HG02938 (cell line): ENCODE measurements around the gene TASP1.
"Not testable (repeated sequence)": the region's sequence is repeated elsewhere in the genome, so short reads cannot be mapped to it uniquely, and the experiment has no call there.

Experiments
- ATAC-seq: cut with Tn5 transposase; IDR thresholded peaks from one replicate; pipeline ENCODE4 v1.9.1; 2021; ENCODE audit warnings: mild to moderate bottlenecking, moderate library complexity; ENCODE audit not compliant: unreplicated experiment

The TASP1 gene, protein sequence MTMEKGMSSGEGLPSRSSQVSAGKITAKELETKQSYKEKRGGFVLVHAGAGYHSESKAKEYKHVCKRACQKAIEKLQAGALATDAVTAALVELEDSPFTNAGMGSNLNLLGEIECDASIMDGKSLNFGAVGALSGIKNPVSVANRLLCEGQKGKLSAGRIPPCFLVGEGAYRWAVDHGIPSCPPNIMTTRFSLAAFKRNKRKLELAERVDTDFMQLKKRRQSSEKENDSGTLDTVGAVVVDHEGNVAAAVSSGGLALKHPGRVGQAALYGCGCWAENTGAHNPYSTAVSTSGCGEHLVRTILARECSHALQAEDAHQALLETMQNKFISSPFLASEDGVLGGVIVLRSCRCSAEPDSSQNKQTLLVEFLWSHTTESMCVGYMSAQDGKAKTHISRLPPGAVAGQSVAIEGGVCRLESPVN

DNA sequence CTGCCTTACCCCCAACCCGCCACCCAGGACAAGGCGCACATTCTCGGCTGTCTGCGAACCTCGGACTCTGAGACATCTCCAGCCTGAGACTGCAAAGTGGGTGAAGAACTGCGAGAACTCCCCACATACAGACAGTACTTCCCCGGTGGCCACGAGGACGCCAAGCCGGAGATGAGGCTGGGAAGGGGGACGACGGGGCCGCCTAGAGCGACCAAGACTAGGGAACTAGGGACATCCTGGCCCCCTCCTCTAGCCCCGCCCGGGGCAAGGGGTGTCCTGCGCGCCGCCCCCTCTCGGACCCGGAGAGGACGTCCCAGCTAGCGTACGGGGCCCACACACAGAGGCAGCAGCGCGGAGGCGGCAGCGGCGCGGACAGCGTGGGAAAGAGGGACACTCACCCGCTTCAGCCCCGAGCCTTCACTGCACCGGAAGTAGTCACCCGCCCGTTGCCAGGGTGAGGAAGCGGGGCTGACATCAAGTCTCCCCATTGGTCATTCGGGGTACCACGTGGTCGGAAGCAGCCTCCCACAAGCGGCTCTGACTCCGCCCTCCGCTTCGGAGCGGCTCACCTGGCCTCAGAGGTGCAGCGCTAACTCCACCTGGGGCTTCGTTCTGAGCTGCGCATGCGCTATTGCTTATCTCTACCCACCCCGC lies at the start of gene TASP1:
TSS of gene TASP1 (minus strand) at position 437 of the 654 bp plus-strand sequence. CDS start 8,854 bp downstream, outside the sequence.
- ATAC-seq = peak; percentile 100

DNA sequence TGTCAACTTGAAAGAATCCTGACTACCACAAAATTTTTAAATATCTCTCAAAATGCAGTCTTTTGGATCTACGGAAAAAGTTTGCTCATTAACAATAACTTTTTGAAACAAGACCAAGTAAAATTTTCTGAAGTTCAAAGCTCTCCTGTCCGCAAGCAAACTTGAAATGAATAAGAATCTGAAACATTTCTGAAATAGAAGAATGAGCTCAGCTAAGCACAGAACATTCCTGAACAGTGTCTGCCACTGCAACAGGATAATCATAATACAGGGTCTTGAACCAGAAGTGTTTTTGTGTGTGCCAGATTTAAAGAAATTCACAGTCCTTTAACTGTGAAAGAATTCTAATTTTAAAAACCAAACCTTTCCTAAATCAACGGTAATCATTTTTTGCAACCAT lies 49.1 kb upstream of the TASP1 start:
- no peak for ATAC-seq

DNA sequence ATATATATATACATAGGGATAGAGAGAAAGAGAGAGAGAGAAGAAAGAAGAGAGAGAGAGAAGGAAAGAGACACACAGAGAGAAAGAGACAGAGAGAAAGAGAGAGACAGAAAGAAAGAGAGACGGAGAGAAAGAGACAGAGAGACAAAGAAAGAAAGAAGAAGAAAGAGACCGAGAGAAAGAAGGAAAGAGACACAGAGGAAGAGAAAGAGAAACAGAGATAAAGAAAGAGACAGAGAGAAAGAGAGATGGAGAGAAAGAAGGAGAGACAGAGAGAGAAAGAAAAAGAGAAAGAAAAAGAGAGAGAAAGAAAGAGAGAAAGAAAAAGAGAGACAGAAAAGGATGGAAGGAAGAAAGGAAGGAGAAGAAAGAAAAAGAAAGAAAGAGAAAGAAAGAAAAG lies 46.9 kb upstream of the TASP1 start:
- no peak for ATAC-seq

DNA sequence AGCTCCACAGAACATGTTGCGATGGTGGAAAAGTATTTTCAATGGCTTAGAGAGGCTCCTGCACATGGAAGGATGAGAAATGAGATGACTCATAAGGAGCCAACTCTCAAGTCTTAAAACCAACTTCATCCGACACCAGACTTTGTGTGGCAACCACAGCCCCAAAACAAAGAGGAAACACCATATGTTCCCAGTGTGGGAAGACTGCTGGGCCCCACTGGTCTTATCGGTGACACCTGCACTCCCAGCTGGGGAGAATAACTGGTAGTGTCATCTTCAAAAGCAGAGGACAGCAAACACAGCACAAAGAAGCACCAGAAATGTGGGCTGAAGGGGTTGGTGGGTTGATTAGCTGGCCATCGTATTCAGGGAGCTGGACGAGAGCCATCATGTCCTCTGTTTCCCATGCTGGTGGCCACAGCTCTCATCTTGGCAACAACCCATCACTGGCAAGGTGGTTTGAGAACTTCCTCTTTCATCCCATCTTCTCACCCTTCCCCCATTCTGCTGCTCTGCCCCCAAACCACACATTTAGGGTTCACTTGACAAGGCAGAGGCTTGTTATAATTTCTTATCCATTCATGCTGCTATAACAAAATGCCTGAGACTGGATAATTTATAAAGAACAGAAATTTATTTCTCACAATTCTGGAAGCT lies 46.0 kb upstream of the TASP1 start:
- peak; percentile 55 for ATAC-seq

DNA sequence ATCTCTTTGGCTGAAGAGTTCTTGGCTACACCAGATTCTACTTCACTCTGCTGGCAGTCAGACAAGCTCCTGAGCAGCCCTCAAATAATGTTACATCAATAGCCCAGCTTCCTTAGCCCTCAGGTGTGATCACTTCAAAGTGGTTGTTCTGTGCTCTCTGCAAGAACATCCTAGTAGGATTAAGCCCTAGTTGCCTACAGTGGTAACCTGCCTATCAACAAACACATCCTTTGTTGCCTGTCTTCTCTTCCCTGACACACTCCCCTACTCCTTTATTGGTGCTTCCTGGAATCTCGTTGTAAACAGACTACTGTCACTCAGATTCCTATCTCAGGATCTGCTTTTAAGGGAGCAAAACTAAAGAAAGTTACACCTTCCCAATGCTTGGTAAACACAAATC lies 45.1 kb upstream of the TASP1 start:
- ATAC-seq = no peak

DNA sequence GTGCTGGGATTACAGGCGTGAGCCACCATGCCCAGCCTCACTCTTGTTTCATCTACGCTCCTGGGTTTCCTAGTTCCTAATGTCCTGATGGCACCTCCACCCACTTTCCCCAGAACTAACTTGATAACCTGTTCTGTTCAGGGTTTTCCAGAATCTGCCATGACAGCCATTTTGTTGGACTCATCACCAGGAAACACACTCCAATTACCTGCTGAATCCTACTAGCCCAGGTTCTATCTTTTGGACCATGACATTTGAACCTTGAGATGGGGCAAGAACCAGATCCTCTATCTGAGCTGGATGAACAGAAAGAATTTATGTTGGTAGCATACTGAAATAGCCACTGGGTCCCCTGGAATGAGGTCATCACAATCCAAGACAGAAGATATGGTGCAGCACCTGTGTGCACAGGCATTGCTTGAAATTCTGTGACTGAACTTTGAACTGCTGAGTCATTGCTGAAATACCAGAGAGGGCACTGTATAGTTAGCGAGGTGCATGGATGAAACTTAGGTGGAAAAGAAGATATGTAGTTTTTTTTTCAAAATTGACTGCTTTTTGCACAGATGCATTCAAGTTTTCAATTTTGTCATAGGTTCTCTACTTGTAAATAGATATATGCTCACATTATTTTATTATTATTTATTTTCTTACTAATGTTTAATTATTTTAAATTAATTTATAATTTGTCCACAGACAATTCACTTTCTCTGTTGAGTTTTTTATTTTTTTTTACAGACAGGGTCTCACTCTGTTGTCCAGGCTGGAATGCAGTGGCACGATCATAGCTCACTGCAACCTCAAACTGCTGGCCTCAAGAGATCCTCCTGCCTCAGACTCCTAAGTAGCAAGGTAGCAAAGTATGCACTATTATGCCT lies 42.8 kb upstream of the TASP1 start:
- ATAC-seq = peak; percentile 88

DNA sequence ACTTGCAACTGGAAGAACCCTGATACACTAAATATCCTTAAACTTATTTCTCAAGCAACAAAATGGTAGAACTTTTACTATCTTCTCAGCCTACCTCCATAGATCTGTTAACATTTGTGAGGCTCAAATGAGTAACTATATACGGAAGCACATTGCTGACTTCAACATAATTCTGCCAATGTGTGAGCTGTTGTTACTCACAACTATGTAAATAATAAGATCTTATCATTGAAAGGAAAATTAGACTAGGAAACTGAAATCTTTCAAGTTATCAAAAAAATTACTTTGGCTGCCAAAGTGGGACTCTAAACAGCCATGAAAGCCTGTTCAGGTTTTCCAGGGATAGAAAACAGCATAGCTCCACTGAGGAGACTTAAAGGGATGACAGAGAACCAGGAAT lies 40.2 kb upstream of the TASP1 start:
- no peak for ATAC-seq

DNA sequence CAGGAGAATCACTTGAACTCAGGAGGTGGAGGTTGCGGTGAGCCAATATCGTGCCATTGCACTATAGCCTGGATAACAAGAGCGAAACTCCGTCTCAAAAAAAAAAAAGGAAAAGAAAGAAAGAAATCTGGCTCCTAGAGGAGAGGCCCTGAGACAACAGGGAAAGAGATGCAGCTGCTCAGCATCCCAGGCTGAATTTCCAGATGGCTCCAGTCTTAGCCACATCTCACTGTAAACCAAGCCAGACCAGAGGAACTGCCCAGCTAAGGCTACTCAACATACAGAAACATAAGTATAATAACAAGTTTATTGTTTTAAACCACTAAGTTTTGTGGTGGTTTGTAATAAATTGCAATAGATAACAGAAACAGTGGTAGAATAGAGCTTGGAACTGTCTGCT lies 38.5 kb upstream of the TASP1 start:
- no peak for ATAC-seq

DNA sequence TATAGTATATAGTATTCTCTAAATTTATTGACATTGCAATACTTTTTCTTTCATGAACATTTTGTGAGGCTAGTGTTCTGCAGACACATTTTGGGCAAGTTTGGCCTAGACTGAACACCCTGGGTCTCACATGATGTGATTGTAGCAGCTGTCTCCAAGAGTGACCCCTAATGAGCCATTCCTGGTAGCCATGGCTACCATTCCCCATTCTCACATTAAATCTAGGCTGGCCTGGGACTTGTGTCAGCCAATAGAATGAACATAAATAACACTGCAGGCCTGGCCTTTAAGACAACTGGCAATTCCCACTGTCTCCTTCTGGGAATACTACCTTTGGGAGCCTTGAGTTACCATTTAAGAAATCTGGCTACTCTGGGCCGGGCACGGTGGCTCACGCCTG lies 38.0 kb upstream of the TASP1 start:
- ATAC-seq = no peak

DNA sequence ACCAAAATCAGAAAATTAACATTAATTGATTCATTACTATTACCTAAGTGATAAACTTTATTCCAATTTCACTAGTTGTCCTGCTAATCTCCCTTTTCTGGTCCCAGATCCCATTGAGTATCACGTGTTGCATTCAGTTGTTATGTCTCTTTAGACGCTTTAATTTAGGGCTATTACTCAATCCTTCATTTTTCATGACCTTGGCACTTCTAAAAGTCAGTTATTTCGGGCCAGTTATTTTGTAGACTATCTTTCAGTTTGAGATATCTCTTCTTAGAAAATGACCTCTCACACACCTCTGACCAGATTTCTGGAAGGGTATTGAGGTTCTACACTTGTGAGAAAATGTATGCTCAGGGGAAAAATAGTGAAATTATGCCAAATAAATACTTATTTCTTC lies 34.0 kb upstream of the TASP1 start:
- ATAC-seq = no peak

DNA sequence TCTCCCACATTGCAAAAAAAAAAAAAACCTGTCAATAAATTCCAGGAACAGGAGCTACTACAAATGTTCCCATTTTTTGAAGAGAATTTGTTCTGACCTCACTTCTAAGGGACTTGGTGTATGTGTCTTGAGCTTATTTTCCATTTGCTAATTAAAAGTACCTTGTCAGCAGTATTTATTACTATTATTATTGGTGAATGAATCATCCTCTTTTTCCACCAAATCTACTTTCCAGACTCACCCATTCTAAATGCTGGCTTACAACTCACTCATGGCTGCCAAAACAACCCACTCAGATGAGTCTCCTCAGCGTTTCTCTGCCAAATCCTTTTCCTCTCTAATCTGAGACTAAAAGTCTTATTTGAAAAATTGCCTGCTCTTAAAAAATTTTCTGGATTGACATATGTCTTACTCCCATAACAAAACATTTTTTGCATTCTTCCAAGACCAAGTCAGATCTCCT lies 33.2 kb upstream of the TASP1 start:
- ATAC-seq = no peak

DNA sequence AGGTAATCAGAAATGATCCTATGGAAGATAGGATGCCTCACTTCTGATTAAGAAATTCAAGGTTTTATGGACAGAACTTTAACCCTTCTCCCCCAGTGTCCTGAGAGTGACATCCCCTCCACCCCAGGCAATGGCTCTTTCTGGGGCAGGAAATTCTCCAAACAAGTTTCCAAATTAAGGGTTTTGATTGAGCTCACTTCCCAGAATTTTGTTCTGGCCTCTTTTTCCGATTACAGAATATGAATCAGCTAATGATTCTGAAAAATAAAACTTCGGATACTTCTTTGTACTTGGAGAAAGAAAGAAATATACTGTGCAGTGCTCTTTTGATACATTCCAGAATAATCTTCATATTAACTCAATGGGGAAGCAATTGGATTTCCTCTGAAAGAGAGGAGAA lies 32.8 kb upstream of the TASP1 start:
- no peak for ATAC-seq

DNA sequence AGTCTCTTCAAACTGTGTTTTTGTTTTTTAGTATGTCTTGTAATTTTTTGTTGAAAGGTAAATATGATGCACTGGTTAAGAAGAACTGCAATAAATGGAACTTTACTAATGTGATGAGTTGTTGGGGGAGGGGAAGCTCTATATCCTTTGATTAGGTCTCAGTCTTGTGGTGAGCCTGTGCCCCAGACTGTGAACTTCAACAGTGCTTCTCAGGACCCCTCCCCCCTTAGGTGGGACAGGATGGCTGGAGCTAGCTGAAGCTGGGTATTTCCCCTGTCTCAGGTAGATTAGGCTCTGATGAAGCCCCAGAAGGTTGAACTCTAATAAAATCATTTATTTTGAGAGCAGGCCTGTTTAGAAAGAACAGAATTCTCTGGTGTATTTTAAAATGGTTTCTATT lies 31.4 kb upstream of the TASP1 start:
- ATAC-seq = no peak

DNA sequence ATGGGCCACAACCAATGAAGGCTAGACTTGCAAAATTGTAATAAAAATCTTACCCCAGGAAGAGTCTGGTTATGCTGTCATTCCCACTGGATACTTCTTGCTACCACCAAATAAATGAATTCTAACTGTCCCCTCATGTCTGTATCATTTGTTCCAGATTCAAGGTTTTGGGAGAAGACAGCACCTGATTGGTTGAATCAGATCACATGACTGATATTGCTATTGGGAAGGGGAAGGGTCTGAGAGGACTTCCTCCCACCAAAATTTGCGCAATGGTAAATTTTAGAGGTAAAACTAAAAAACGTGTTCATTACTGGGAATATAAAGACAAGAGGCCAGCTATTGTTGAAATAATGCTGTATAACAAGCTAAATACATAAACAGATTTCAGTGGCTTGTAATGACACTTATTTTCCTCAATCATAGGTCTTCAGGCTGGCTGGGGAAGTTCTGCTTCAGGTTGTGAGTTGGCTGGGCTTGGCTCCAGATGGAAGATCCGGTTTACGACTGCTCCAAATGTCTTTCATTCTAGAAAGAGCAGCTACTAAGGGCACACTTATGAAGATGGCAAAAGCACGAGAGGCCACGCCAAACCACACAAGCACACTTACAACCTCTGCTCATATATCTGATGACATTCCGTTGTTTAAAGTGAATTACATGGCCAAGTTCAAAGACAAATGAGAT lies 27.1 kb upstream of the TASP1 start:
- no peak for ATAC-seq

DNA sequence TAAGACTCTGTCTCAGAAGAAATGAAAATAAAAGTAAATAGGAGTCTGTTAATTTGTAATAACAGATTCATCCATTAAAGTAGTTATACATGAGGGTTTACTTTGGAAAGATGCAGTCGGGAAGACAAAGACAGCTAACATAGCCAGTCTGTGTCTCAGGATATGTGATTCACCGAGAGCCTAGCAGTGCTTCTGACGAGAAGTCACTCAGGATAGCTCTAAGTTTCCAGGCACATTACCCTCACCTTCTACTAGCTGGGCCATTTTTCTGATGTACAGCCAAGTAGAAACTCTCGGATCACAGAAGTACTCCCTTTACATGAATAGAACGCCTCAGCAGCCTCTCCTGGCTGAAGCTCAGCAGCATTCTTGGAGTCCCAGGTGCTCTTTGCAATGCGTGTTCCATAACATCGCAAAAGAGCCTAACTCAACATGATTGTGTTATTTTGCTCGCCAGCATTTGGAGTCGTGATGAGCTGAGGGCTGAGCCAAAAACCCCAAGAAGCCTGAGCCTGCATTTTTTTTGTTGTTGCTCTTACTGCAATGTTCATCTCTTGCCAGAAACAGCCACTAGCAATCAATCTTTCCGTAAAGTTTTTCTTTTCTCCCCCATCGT lies 22.4 kb upstream of the TASP1 start:
- no peak for ATAC-seq

DNA sequence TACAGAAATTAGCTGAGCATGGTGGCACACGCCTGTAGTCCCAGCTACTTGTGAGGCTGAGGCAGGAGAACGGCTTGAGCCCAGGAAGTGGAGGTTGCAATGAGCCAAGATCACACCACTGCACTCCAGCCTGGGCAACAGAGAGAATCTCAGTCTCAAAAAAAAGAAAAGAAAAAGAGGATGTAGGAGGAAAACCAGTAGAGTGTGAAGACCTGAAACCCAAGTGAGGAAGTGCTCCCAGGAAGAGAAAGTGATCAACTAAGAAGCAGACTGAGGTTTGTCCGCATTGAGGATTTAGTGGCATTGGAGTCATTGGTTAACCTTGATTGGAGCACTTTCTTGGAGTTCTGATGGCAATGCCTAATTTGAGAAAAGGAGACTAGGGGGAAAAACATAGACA lies 20.6 kb upstream of the TASP1 start:
- ATAC-seq = peak; percentile 91

DNA sequence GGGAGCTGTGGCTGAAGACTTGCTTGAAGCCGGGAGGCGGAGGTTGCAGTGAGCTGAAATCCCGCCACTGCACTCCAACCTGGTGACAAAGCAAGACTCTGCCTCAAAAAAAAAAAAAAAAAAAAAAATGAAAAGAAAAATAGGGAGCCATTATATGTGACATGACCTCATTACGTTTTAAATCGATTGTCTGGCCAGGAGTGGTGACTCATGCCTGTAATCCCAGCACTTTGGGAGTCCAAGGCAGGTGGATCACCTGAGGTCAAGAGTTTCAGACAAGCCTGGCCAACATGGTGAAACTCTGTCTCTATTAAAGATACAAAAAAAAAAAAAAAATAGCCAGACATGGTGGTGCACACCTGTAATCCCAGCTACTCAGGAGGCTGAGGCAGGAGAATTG lies 19.3 kb upstream of the TASP1 start:
- not testable (repeated sequence) for ATAC-seq

DNA sequence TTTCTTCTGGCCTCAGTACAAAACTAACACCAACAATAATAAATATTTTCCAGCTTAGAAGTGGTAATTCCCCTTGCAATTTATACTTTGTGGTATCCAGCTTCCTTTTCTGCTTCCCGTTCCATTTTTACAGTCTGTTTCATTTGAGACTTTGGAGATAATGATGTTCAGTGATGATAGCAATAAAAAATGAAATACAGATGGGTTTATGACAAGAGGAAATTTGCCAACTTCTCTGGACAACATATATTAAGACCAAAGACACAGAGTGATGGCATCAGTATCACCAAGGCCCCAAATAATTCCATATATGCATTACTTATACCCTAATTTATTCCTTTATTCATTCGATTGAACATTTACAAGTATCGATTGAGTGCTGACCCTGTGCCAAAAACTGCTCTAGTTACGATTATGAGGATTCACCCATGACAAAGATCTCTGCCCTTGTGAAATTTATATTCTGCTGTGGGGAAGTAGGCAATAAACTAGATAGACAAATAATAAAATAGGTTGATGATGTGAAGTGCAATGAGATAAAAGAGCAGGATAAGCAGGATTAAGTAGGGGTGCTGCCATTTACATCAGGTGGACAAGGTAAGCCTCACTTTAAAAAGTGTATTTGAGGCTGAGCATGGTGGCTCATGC lies 18.1 kb upstream of the TASP1 start:
- no peak for ATAC-seq

DNA sequence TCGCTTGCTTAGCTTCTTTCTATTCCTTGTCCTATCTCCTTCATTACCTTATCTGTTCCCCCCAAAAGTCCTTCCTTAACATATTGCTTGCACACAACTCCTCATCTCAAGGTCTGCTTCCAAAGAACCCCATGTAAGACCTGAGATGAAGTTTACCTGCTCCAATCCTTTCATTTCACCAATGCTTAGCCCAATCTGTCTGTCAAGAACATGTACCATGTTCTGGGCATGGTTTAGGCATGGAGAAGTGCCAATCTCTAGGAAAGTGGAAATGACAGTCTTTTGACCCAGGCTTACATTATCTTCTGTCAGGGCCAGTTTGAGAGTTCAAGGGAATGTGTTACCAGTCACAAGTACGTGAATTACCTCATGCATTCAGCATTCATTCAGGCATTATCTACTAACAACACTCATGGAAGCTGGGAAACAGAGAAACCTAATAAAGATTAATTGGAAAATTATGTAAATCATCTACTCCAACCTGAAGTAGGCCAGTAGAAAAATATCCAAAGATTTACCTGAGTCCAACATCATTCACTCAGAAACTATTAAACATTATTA lies 15.8 kb upstream of the TASP1 start:
- no peak for ATAC-seq
